ENCODE measurements around the gene TPP1.

- TF ChIP-seq CTCF (CRISPR knock-in tag; IDR thresholded peaks at IDR 0.05) (no peak), GABPA (IDR thresholded peaks at IDR 0.05; ENCODE audit: low read depth, low read length) (no peak), GABPA (CRISPR knock-in tag; IDR thresholded peaks at IDR 0.05; ENCODE audit: low read depth) (no peak), PATZ1 (CRISPR knock-in tag; IDR thresholded peaks at IDR 0.05) (no peak), EHMT2 (IDR thresholded peaks at IDR 0.05; ENCODE audit: borderline replicate concordance, low read depth, low read length) (no peak), POLR2AphosphoS2 (IDR thresholded peaks at IDR 0.05; ENCODE audit: low read depth, low read length) (no peak), ZNF670 (CRISPR knock-in tag; IDR thresholded peaks at IDR 0.05; ENCODE audit: borderline replicate concordance) (no peak), NR1H2 (CRISPR knock-in tag; IDR thresholded peaks at IDR 0.05; ENCODE audit: borderline replicate concordance, low read depth) (no peak), ZBTB7A (CRISPR knock-in tag; IDR thresholded peaks at IDR 0.05) (no peak), BHLHE40 (IDR thresholded peaks at IDR 0.05; ENCODE audit: low read length) (no peak)
These were observed 23.7 kb upstream of the TPP1 start for GRCh38 chr11:6642957-6643356.

Measured in HepG2 (cell line).